T follicular helper cell (primary cell): ENCODE data around the gene MLLT10.
"Not testable (repeated sequence)": the region's sequence is repeated elsewhere in the genome, so short reads cannot be mapped to it uniquely, and the experiment has no call there.

Experiments used
- DNase-seq: peaks from one replicate; pipeline ENCODE4 v3.0.0-alpha.2; 2020; ENCODE audit warnings: low read depth

MLLT10 gene

DNA sequence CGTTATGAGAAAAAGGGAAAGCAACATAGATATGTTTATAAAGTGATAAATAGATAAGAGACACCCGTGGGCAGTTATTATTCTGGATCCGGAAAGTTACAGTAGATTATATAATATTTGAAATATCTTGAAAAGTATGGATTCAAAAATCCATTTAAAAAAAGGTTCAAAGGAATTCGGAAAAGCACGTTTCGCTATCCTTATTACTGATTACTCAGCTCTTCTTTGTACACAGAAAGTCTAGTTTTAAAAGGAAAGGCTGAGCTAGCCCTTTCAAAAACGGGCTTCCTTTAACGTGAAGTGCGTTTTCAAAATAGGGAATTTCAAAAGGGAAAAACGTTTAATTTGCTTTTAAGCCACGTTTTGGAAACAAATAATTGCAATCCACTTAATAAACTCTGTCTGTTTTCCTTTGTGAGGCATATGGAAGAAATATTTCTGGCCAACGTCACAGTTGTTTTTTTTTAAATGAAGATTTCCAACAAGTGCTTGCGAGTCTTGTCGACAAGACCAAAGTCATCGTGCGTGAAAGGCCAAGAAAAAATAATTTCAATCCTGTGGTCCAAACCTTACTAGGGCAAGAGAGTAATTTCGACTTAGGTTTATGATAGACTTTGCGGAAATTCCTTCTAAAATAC lies 6.3 kb upstream of the MLLT10 start:
- no peak for DNase-seq

DNA sequence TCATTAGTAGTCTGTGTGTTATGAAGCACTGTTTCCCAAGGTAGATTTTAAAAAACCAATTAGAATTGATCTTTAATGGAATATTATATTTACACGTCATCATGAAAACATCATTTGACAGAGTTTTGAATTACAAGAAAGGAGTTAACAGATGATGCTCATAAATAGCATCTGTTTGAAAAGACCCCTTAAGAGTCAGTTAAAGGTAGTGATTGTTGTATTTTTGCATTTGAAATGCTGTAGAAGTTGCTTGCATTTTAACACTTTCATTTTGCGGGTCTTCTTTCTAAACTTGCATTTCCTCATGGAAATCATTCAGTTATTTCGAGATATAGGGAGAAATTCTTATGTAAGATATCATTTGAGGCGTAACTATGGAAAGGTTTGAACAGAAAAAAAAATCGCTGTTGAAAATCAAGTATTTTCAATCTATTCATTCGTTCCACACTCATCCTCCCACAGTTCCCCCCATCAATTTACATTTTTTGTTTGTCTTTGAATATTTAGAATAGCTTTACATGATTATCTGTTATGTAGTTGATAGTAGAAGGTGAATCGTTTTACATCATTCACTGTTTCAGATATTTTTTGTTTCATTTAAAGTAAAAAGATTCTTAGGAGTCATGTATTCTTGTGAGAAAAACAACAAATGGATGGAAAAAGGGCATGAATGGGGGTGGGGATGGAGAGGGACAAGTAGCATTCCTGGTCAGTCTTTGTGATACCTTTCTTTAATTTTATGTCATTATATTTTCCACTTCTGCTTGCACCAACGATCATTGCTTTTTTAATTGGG lies 5.6 kb upstream of the MLLT10 start:
- no peak for DNase-seq

DNA sequence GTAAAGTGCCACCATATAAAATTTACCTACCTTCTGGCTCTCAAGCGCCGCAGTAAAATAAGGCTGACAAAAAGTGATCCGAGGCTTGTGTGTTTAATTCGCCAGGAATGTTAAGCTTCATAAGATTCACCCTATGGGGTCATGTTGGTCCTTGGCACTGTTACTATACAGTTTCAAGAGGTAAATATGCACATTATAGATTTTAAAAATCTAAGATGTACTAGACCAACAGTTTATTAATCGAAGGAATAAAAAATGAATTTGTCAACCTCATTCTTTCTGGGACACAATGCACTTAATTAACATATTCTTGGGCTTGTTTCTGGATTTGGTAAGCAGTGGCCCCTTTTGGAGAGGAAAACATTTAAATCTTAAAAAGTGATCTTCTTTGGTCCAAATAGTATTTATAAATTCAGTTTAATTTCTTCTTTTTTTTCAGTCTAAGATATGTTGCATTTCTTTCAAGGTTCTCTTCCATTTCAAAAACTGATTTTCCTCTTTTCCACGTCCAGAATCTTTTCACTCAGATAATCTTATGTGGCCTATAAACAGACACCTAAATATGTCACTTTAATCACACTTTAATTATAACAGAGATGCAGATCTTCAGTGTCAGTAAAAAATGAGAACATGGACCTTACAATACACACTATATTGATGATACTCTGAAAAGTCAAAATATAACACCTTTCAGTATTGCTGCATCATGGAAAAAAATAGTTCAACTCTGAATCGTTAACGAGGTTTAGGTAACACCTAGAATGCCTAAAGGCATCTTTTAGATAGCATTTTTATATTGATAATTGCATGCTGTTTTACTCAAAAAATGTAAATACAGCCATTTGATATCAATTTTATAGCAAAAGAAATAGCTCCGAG lies 4.8 kb upstream of the MLLT10 start:
- no peak for DNase-seq

DNA sequence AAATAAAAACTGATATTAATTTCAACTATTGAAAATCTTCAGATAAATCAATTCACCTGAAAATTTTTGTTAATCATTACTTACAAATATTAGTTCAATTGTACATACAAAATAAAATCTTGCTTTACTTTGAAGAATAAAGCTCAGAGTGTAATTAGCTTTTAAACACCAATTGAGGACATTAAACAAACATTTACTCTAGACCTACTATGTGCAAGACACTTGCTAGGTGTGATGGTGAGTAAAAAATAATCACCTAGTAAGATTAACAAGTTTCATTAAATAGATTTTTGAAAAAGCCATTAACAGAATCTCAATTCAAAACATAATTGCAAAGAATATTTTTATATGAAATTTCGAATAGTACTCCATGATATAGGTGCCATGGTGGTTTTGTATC lies 3.9 kb upstream of the MLLT10 start:
- DNase-seq: no peak

DNA sequence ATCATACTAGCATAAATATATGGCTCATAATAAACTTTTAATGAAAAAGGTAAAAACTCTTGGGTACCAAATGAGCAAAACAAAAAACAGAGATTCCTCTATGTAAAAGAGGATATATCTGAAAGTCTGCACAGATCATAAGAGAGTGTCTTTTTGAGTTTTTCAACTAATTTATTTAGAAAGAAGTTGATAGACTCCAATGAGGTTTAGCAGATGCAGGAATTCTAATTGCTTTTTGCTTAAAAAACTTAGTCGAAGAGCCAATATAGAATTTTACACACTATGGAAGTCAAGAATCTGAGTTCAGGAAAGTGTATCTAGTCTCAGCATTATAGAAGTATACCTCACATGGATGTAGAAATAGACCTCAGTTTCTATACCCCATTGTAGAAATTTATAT lies 3.4 kb upstream of the MLLT10 start:
- DNase-seq: no peak

DNA sequence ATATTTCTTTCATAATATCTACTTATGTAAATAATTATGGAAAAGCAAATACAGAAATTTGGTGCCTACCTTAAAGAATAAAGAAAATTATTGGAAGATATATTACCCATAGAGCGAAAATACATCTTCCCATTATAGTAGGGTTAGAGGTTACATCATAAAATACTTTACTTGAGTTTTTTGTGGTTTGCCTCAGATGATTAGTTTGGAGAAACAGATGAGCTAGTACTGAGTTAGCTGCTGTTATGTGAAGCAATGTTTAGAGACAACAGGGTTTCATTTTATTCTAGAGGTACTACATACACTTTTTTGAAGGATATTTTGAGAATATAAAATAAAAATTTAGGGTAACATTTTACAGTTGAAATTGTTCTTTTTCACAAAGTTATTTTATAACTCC lies 2.9 kb upstream of the MLLT10 start:
- DNase-seq: no peak

DNA sequence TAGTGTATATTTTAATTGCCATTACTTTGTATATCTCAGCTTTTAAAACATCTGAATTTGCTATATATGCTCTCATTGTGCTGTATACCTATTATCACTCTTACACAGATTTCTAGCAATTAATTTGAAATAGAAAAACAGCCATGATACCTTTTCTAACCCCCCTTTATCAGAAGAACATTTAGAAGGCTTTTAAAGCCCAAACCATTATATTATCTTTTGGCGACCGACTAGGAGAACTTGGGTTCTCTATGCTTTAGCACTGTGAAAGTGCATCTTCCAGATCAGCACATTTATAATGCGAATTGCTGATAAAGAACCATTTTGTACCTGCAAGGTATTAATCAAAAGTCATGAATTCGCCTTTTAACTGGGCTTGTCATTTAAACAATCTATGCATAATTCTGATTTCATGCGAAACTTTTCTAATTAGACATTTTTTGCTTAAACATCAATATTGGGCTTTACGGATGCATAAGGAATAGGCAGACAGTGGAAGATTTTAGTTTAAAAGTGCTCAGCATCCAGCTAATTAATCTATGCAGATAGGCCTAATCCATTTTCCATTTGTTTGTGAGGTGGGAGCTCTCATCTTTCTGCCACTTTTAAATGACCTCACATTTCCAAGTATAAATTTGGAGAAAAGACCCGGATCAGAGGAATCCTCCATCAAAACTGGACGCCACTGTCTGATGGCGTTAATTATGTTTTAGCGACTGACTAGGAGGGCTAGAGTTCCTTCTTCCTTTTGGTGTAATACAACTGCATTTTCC lies 1.2 kb upstream of the MLLT10 start:
- DNase-seq: no peak

DNA sequence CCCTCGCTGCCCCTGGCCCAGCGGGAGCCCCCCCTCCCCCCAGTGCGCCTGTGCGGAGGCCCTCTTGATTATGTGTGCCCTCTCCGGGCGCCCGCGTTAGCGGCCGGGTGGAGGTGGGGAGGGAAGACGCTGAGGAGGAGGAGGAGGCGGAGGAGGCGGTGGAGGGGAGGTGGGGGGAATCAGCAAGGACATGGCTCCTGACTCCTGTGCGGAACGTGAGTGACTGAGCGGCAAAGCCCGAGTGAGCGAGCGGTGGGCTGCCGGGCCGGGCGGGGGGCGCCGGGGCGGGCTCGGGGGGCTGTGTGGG lies 201 bp downstream of the MLLT10 start:
- DNase-seq: no peak

DNA sequence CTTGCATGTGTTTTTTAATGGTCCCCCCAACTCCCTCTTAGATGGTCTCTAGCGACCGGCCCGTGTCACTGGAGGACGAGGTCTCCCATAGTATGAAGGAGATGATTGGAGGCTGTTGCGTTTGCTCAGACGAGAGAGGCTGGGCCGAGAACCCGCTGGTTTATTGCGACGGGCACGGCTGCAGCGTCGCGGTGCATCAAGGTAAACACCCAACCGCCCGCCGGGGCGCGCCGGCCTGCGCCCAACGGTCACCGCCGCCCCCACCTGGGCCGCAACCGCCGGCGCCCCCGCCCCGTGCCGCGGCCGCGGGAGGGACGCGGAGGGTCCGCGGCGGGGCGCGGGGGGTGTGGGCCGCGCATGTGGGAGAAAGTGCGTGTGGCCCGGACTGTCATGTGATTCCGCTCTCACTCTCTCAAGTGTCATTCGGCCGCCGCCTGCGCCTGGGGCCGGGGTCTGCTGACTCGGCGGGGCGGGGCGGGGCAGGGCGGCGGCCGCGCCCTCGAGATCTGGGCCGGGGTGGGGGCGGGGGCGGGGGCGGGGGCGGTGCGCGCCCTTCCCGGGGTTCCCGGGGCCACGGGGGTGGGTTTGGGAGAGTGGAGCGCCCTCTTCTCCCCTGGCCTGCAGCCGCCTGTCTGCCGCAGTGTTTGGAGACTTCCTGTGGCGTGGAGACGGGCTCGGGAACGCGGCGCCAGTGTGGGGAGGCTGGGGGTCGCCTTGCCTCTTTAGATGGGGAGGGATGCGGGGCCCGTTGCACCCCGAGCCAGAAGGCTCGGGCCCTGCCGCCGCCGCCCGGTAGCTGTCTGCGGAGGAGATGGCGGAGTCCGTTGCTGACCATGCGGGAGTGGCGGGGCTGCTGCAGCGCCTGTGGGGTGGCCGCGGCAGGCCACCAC lies 817 bp downstream of the MLLT10 start:
- peak; percentile 44 for DNase-seq

DNA sequence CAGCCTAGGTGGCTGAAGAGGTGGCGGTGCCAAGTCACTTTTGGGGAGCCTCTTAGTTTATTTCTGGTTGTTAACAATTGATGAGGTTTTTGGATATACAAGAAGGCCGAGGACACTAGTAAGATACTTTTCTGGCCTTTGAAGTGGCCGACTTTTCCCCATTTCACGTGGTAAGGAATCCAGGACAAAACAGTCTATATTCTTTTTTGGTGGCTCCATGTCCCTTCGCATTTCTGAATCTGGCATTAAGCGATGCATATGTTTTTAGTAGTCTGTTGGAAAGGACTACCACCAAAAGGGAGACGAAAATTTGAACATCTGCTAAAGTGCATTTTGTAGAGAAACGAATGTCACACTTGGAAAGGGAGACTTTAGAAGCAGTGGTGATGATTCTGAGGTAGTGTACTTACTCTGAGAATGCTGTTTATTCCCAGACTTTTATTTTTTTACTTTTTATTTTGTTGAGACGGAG lies 1.5 kb downstream of the MLLT10 start:
- DNase-seq: no peak

DNA sequence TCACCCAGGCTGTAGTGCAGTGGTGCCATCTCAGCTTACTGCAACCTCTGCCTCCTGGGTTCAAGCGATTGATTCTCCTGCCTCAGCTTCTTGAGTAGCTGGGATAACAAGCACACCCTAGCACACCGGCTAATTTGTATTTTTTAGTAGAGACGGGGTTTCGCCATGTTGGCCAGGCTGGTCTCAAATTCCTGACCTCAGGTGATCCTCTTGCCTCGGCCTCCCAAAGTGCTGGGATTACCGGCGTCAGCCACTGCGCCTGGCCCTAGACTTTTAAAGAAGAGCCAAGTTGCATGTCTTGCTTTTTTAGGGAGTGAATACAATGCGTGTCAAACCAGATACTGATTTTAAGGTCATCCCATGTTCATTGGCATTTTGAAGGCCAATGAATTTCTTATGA lies 1.9 kb downstream of the MLLT10 start:
- not testable (repeated sequence) for DNase-seq

DNA sequence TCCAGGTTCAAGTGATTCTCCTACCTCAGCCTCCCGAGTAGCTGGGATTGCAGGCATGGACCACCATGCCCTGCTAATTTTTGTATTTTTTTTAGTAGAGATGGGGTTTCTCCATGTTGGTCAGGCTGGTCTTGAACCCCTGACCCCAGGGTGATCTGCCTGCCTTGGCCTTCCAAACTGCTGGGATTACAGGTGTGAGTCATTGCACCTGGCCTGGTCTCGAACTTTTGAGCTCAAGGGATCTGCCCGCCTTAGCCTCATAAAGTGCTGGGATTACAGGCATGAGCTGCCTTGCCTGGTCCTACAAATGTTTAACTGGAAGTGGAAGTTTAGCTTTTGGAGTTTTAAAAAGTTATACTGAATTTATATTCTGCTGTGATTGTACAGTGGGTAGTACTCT lies 2.8 kb downstream of the MLLT10 start:
- no peak for DNase-seq

DNA sequence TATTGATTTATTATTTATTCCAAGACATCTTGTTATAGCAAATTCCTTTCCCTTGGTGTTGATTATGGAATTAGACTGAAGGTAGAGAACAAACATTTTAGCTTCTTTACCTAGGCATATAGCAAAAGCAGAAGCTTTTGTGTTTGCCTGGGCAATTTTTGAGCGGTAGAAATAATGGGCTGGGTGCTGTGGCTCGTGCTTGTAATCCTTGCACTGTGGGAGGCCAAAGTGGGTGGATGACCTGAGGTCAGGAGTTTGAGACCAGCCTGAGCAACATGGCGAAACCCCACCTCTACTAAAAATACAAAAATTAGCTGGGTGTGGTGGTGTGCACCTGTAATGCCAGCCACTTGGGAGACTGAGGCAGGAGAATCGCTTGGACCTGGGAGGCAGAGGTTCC lies 6.7 kb downstream of the MLLT10 start:
- not testable (repeated sequence) for DNase-seq

DNA sequence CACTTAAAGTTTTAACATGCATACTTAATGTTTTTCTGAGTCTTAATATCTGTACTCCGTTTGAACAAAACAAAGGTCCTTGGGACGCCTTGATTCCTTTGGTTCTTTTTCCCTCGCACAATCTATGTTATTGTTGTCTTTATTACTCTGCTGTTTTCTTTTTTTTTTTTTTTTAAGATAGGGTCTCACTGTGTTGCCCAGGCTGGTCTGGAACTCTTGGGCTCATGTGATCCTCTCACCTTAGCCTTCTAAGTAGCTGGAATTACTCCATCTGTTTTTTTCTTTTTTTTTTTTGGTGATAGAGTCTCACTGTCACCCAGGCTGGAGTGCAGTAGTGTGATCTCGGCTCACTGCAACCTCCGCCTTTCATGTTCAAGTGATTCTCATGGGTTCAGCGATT lies 13.2 kb downstream of the MLLT10 start:
- no peak for DNase-seq

DNA sequence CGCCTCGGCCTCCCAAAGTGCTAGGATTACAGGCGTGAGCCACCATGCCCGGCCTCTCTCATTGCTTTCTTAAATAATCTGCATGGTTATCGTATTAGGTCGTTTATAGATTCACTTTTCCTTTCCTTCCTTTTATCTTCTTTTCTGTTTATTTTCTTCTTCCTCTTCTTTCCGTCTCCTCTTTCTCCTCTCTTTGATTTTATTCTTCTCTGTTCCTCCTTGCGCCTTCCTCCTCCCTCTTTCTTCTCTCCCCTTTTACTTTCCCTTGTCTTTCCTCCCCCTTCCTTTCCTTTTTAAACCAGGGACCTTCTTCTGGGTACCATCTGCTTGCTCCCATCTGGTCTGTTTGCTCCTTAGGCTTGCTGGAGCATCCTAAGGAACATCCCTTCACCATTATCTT lies 18.6 kb downstream of the MLLT10 start:
- DNase-seq: no peak

DNA sequence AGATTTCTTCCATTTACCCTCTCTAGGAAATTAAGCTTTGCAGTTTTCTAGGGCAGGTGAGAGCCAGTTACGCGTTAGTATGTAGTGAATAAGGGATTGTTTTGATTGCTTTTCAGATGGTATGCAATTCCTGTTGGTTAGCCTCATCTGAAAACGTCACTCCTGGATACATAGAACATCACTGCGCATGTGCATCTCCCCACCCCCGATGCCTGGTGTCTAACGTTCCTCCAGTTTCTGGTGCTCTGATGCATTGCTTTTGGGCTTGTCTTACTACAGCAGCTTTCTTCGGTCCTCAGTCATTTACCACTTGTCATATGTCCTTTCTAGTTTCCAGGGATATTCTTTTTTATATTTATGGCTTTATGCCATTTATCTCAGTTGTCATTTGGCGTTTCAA lies 22.5 kb downstream of the MLLT10 start:
- DNase-seq: no peak

DNA sequence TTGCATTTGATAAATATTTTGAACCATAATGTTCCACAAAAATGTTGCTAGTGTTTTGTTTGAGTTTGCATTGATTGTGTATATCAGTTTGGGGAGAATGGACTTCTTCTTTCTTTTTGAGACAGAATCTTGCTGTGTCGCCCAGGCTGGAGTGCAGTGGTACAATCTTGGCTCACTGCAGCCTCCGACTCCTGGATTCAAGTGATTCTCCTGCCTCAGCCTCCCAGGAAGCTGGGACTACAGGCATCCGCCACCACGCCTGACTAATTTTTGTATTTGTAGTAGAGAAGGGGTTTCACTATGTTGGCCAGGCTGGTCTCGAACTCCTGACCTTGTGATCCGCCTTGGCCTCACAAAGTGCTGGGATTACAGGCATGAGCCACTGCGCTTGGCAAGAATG lies 25.0 kb downstream of the MLLT10 start:
- DNase-seq: not testable (repeated sequence)

DNA sequence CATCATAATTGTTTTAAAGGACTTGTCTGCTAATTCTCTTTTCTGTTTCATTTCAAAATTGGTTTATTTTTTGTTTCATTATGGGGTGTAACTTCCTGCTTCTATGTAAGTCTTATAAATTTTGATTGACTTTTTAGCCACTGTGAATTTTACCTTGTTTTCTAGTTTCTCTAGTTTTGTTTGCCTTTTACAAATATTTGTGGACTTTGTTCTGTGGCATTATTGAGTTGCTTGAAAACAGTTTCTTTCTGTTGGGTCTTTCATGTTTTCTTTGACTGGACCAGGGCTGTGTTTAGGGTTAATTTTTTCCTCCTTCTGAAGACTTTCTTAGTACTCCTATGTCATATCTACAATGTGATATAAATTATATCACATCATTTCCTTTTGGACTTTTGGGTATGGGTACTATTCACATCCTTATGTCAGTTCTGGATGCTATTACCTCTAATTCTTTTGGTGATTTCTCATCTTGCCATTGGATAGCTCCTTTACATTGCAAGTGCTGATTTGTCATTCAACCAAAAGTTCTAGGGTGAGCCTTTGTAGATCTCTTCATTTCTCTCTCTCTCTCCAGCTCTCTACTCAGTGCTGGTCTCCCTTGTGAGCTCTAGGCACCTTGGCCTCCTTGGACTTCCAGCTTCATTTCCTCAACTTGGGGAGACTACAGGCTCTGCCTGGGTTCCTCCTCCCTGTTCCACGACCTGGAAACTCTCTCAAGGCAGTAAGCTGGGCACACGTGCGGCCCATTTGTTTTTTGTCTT lies 36.9 kb downstream of the MLLT10 start:
- no peak for DNase-seq

DNA sequence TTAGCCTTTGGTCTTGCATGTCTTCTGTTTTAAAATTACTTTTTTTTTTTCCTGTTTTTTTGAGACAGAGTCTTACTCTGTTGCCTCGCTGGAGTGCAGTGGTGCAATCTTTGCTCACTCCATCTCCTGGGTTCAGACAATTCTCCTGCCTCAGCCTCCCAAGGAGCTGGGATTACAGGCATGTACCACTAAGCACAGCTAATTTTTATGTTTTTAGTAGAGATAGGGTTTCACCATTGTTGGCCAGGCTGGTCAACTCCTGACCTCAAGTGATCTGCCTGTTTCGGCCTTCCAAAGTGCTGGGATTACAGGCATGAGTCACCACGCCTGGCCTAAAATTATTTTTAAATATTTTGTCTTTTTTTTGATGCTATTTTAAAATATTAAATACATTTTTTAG lies 38.5 kb downstream of the MLLT10 start:
- DNase-seq: no peak

DNA sequence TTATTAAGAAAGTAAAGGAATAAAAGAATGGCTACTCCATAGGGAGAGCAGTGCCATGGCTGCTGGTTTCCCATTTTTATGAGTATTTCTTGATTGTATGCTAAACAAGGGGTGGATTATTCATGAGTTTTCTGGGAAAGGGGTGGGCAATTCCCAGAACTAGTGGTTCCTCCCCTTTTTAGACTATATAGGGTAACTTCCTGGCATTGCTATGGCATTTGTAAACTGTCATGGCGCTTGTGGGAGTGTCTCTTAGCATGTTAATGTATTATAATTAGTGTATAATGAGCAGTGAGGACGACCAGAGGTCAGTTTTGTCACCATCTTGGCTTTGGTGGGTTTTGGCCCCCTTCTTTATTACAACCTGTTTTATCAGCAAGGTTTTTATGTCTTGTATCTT lies 40.5 kb downstream of the MLLT10 start:
- not testable (repeated sequence) for DNase-seq
